ENCODE results near the gene CTNNBL1. TPM values are rescaled to one million over a fixed set of nuclear protein-coding genes. Genes with fewer than 3 reads are reported as not detected.

Gene CTNNBL1
- total RNA-seq, 1 experiment from 2014 or later: 49.1 TPM

DNA sequence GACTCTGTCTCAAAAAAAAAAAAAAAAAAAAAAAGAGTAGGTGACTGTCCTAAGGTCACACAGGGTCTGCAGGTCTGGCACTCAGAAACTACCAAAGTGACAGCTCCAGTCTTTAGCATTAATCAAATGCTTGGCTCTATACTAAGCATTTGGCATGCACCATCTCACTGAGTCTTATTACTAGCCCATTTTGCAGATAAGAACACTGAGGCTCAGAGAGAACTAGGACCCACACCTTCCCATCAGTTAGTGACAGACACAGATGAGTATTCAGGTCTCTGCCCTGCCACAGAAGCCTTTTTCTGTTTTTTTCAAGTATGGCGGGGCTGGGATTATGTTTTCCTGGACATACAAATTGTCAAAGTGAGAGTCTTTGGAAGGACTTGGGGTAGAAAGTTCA is 186.0 kb downstream of the CTNNBL1 start:
- Histone ChIP-seq H3K4me1 (replicated peaks) (no peaks in the 10 kb centered on the region), H3K4me3 (no peak overlapping the region), H3K27ac (no peak overlapping the region), H3K9me3 (replicated peaks) (no peaks in the 10 kb centered on the region), H3K27me3 (replicated peaks) (no peaks in the 10 kb centered on the region), H3K36me3 (no peaks in the 10 kb centered on the region)
- no peak for DNase-seq (ENCODE audit: low read depth in 1 of 2, low spot score in 2 of 2)

DNA sequence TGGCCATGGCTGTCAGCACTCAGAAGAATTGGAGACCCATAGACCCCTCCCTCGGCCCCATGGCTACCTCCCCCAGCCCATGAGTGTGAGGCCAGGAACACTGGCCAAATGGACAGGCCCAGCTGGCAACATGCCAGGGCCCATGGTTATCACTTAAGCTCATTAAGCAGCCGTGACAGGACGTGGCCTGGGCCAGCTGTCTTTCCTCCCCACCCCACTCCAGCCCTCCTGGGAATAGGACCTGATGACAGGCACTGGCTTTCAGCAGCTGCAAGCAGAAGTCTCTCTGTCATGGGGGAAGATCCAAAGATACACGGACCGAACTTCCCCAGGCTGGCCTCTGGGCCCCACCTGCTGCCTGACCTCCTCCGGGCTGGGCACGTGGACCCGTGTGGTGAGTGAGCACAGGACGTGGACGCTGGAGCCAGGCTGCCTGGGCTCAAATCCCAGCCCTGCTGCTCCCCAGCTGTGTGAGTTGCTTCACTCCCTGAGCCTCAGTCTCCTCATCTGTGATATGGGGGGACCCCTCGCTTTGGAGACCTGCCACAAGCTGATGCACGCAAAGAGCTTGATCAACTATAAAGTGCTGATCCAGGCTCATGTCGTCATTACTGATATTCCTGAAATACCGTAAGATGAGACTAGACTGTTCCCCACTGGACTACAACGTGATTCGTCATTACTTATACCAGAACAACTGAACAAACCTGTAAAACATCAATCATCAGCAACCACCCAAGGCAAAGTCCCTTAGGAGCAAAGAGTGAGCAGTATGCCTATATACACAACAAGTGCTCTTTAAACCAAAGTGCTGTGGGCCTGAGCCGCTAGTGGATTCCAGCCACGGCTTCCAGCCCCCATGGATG is 187.1 kb downstream of the CTNNBL1 start:
- no peaks in the 10 kb centered on the region for H3K36me3 ChIP-seq
- H3K9me3 ChIP-seq (replicated peaks): no peaks in the 10 kb centered on the region
- H3K4me1 ChIP-seq (replicated peaks): no peaks in the 10 kb centered on the region
- no peaks in the 10 kb centered on the region for H3K27me3 ChIP-seq (replicated peaks)
- no peak for DNase-seq (ENCODE audit: low read depth in 1 of 2, low spot score in 2 of 2)
- no peak overlapping the region for H3K4me3 ChIP-seq
- no peak overlapping the region for H3K27ac ChIP-seq

DNA sequence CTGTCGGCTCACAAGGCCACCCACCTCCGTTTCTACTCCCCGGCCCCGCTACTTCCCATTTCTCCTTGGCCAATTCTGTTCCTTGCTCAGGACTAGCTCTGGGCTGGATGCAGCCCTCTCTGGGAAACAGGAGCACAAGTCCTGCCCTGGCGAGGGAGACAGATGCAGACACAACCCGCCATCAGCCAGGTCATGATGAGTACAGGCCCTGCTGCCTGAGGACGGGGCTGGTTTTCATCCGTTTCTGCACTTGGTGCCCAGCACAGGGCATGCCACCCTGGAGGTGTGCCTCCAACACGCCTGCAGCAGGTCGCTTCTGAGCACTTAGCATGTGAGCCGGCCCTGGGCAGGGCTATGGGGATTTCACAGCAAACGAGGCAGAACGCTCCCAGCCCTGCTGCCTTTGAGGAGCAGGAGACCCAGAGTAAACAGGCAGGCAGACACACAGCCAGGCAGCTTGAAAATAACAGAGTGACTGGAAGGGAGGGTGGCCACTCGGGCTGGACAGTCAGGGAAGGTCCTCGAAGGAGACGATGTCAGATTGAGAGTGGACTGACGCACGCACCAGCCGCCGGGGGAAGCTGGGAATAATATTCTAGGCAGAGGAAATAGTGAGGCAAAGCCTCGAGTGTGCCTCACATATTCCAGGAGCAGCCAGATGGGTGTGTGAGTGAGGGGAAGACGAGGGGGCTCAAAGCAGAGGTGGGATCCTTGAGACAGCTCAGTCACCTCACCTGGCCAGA is 187.9 kb downstream of the CTNNBL1 start:
- no peak for DNase-seq (ENCODE audit: low read depth in 1 of 2, low spot score in 2 of 2)
- H3K4me1 ChIP-seq (replicated peaks): no peaks in the 10 kb centered on the region
- H3K4me3 ChIP-seq: no peak overlapping the region
- no peaks in the 10 kb centered on the region for H3K27me3 ChIP-seq (replicated peaks)
- no peaks in the 10 kb centered on the region for H3K36me3 ChIP-seq
- no peaks in the 10 kb centered on the region for H3K9me3 ChIP-seq (replicated peaks)
- H3K27ac ChIP-seq: no peak overlapping the region

DNA sequence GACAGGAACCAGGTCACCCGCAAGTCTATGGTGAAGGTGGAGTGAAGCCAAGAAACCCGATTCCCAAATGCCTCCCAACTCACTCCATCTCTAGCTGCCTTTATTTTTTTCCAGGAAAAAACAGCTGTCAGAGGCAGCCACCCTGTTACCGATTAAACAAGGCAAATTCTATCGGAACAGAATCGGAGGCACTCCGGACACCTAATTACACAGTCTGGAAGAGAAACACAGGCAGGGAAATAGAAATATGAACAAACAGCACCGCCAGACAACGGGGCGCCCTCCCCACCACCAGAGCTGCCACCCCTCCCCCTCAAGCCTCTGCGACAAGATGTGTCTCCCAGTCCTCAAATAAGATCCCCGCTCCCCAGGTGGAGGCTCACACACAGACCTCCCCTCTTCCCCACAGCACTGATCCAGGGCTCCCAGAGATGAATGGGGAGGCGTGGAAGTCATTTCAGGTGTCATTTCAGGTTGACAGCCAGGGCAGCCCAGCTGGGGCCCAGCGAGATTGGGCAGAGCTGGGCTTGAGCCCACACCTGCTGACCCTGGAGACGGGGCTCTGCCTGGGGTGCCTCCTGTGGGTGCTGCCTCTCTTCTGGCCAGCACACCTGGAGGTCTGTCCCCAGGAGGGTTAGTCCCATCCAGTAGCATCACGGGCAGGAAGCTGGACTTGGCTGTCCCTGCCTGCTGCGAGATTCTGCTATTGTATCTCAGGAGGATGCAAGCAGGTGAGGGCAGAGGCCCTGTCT is 189.3 kb downstream of the CTNNBL1 start:
- Histone ChIP-seq H3K4me1 (replicated peaks) (no peaks in the 10 kb centered on the region), H3K27ac (no peak overlapping the region), H3K36me3 (no peaks in the 10 kb centered on the region), H3K27me3 (replicated peaks) (no peaks in the 10 kb centered on the region), H3K4me3 (no peak overlapping the region), H3K9me3 (replicated peaks) (no peaks in the 10 kb centered on the region)
- DNase-seq (ENCODE audit: low read depth in 1 of 2, low spot score in 2 of 2): no peak

DNA sequence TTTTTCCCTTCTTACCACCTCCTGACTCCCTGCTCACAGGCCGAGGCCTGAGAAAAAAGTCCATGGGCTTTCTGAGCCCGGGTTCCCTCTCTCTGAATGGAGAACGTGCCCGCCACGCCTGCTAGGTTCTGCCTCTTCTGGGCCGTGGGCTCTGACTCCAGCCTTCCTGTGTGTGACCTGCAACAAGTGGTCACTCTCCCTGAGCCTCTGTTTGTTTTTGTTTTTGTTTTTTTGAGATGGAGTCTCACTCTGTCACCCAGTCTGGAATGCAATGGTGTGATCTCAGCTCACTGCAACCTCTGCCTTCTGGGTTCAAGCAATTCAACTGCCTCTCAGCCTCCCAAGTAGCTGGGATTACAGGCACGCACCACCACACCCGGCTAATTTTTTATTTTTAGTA is 191.2 kb downstream of the CTNNBL1 start:
- Histone ChIP-seq H3K27ac (no peak overlapping the region), H3K9me3 (replicated peaks) (no peaks in the 10 kb centered on the region), H3K4me3 (no peak overlapping the region), H3K36me3 (no peaks in the 10 kb centered on the region), H3K27me3 (replicated peaks) (no peaks in the 10 kb centered on the region), H3K4me1 (replicated peaks) (no peaks in the 10 kb centered on the region)
- DNase-seq (ENCODE audit: low read depth in 1 of 2, low spot score in 2 of 2): no peak

DNA sequence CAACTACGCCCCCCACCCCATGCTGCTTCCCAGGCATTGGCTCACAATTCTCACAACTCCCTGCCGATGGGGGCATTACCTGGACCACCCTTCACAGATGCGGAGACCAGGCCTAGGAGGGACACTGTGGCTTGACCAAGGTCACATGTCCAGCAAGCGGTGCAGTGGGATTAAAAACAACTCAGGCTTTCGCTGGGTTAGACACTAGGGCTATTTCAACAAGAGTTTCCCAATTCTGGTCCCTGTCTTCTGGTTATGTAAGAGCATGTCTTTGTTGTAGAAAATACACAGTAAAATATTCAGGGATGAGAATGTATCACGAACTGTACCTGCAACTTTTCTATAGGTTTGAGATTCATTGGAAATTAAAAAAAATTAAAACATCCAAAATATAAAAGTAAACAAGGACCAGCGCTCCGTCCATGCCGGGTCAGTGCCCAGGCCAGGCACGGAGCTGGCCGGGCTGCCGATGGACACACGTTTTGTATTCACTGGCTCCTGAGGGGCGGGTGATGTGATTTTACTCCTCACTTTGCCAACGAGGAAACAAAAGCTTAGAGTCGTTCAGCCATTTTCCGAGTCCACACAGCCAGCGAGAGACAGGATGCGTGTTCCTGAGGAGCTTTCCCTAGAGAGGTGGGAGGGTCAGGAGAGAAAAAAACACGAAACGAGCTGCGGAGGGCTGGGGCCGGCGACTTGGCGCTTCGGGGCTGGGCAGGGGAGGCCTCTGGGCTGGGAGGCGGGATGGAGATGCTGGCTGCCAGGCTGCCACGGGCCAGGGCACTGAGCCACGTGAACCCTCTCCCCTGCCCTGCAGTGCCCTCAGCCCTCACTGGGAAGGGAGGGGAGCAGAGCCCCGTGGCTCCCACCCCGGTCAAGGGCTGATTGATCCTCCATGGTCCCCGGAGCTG is 192.0 kb downstream of the CTNNBL1 start:
- H3K9me3 ChIP-seq (replicated peaks): no peaks in the 10 kb centered on the region
- no peaks in the 10 kb centered on the region for H3K36me3 ChIP-seq
- H3K4me1 ChIP-seq (replicated peaks): no peaks in the 10 kb centered on the region
- no peaks in the 10 kb centered on the region for H3K27me3 ChIP-seq (replicated peaks)
- no peak for DNase-seq (ENCODE audit: low read depth in 1 of 2, low spot score in 2 of 2)
- H3K27ac ChIP-seq: no peak overlapping the region
- no peak overlapping the region for H3K4me3 ChIP-seq

DNA sequence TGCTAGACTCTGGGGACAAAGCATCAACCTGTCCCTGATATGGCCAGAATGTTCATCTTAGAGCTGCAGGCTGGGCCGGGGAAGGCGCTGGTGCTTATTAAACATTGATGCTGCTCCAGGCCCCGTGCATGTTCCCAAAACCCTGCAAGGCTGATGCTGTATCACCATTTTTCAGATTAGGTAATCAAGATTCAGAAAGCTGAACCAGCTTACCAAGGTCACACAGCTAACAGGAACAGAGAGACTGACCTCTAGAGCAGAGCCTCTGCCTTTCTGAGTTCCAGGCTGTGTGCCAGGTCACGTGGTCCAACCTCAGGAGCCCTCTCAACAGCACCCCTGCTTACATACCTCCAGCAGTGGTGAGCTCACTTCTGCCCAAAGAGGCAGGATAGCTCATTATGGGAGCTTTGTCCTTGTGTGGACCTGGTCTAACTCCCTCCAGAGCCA is 193.0 kb downstream of the CTNNBL1 start:
- Histone ChIP-seq H3K27me3 (replicated peaks) (no peaks in the 10 kb centered on the region), H3K27ac (no peak overlapping the region), H3K9me3 (replicated peaks) (no peaks in the 10 kb centered on the region), H3K4me3 (no peak overlapping the region), H3K4me1 (replicated peaks) (no peaks in the 10 kb centered on the region), H3K36me3 (no peaks in the 10 kb centered on the region)
- no peak for DNase-seq (ENCODE audit: low read depth in 1 of 2, low spot score in 2 of 2)

DNA sequence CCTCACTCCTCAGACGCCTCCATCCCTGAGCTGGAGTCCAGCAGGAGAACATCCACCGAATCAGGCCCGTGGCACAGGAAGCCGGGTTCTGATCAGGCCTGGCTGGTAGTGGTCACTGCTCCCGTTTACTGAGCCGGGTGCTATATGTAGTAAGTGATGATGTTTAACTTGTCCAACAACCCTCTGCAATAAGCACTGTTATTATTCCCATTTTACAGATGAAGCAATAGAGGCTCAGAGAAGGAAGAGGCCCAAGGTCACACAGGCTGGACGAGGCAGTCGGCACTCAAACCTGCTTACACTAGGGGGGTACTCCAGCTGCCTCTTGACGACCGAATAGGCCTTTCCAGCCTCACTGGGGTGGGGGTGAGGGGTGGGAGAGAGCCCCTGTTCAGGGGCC is 194.8 kb downstream of the CTNNBL1 start:
- Histone ChIP-seq H3K4me1 (replicated peaks) (no peaks in the 10 kb centered on the region), H3K27me3 (replicated peaks) (no peaks in the 10 kb centered on the region), H3K4me3 (no peak overlapping the region), H3K9me3 (replicated peaks) (no peaks in the 10 kb centered on the region), H3K36me3 (no peaks in the 10 kb centered on the region), H3K27ac (no peak overlapping the region)
- no peak for DNase-seq (ENCODE audit: low read depth in 1 of 2, low spot score in 2 of 2)

DNA sequence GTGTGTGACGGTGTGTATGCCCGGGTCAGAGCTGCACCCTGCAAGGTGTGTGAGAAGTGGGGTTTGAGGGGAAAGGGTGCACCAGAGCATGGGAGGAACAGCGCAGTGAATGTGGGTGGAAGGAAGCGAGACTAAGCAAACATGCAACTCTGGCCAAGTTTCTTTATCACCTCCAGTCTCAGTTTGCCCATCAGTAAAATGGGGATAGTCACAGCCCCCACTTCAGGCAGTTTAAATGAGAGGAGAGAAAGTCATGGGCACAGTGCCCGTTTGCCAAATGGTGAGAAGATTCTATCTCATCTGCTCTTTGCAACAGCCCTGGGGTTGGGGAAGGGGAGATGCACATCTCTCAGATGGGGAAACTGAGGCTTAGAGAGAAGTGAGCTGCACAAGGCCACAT is 196.3 kb downstream of the CTNNBL1 start:
- H3K27ac ChIP-seq: no peak overlapping the region
- DNase-seq (ENCODE audit: low read depth in 1 of 2, low spot score in 2 of 2): no peak
- no peaks in the 10 kb centered on the region for H3K36me3 ChIP-seq
- no peaks in the 10 kb centered on the region for H3K27me3 ChIP-seq (replicated peaks)
- H3K4me3 ChIP-seq: no peak overlapping the region
- H3K4me1 ChIP-seq (replicated peaks): no peaks in the 10 kb centered on the region
- no peaks in the 10 kb centered on the region for H3K9me3 ChIP-seq (replicated peaks)

DNA sequence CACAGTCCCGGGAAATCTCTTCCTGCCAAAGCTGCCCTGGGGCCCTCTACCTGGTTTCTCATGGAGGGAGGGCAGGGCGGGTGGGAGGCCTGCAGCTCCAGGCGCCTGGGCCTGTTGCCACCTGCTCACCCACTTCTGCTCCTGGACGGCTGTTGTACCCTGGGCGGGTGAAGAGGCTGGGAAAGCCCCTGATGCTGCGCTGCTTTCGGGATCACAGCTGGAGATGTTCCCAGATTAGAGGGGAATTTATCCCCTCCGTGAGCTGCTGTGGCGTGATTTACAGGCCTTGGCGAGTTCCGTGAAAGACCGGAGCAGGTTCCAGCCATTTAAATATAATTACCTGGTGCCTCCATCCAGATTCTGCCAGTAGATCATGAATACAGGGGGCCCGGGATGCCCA is 196.8 kb downstream of the CTNNBL1 start:
- no peak for DNase-seq (ENCODE audit: low read depth in 1 of 2, low spot score in 2 of 2)
- Histone ChIP-seq H3K36me3 (no peaks in the 10 kb centered on the region), H3K27ac (no peak overlapping the region), H3K9me3 (replicated peaks) (no peaks in the 10 kb centered on the region), H3K4me3 (no peak overlapping the region), H3K4me1 (replicated peaks) (no peaks in the 10 kb centered on the region), H3K27me3 (replicated peaks) (no peaks in the 10 kb centered on the region)

DNA sequence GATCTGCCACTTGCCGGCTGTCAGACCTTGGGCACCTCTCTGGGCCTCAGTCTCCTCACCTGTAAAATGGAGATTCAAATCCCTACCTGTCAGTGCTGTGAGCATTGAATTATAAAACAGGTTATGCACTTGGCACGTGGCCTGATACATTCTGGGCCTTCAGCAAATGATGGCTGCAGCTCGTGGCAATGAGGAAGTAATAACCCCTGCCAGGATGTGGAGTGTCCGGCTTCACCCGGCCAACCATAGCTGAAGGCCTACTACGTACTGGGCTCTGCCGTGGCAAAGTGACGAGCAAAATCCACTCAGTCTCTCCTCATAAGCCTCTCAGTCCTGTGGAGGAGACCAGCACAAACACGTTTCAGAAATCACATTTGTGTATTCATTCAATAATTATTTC is 198.2 kb downstream of the CTNNBL1 start:
- no peaks in the 10 kb centered on the region for H3K27me3 ChIP-seq (replicated peaks)
- H3K9me3 ChIP-seq (replicated peaks): no peaks in the 10 kb centered on the region
- no peak overlapping the region for H3K27ac ChIP-seq
- H3K36me3 ChIP-seq: no peaks in the 10 kb centered on the region
- H3K4me3 ChIP-seq: no peak overlapping the region
- H3K4me1 ChIP-seq (replicated peaks): peaks cover 11% of the 10 kb centered on the region
- no peak for DNase-seq (ENCODE audit: low read depth in 1 of 2, low spot score in 2 of 2)

DNA sequence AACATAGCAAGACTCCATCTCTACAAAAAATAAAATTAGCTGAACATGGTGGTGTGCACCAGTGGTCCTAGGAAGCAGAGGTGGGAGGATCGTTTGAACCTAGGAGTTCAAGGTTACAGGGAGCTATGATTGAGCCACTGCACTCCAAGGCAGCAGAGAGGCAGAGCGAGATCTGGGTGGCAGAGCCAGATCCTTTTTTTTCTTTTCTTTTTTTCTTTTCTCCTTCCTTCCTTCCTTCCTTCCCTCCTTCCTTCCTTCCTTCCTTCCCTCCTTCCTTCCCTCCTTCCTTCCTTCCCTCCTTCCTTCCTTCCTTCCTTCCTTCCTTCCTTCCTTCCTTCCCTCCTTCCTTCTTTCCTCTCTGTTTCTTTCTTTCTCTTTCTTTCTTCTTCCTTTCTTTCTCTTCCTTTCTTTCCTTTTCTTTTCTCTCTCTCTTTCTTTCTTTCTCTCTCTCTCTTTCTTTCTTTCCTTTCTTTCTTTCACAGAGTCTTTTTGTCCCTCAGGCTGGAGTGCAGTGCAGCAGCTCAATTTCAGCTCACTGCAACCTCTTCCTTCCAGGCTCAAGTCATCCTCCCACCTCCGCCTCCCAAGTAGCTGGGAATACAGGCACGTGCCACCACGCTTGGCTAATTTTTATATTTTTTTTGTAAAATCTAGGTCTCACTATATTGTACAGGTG is 199.9 kb downstream of the CTNNBL1 start:
- Histone ChIP-seq H3K9me3 (replicated peaks) (no peaks in the 10 kb centered on the region), H3K36me3 (no peaks in the 10 kb centered on the region), H3K27ac (no peak overlapping the region), H3K27me3 (replicated peaks) (no peaks in the 10 kb centered on the region), H3K4me1 (replicated peaks) (peaks cover 27% of the 10 kb centered on the region), H3K4me3 (no peak overlapping the region)
- DNase-seq (ENCODE audit: low read depth in 1 of 2, low spot score in 2 of 2): no peak

DNA sequence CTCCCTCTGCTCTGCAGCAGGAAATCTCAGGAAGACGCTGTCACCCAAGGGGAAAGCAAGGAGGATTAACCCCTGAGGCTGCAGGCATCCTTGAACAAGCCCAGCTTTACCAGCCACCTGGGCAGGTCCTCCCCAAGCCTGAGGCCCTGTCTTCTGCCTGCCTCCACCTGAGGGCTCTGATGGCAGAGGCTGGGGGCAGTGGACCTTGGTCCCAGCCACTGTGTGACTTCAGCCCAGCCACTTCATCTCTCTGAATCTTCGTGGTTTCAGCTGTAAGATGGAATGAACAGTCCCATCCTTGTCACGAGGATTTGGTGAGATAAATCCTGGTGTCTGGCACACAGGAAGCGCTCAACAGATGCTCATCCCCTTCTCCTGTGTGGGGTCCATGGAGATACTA is 200.6 kb downstream of the CTNNBL1 start:
- no peak overlapping the region for H3K4me3 ChIP-seq
- DNase-seq (ENCODE audit: low read depth in 1 of 2, low spot score in 2 of 2): no peak
- H3K27me3 ChIP-seq (replicated peaks): no peaks in the 10 kb centered on the region
- no peak overlapping the region for H3K27ac ChIP-seq
- no peaks in the 10 kb centered on the region for H3K9me3 ChIP-seq (replicated peaks)
- no peaks in the 10 kb centered on the region for H3K36me3 ChIP-seq
- H3K4me1 ChIP-seq (replicated peaks): peaks cover 27% of the 10 kb centered on the region

Measured in SJSA1 (cell line).